Measurements from ENCODE around the gene FGD3.

GRCh38 chr9:93077811-93078210, 130.5 kb downstream of the FGD3 start:
- no peak for TF ChIP-seq CTCF (IDR thresholded peaks at IDR 0.05)
- TF ChIP-seq POLR2A (IDR thresholded peaks at IDR 0.05) = no peak

All from right lobe of liver (tissue), 4 donors.